Measurements from ENCODE around the gene UBC. TPM values are rescaled to one million over a fixed set of nuclear protein-coding genes. Genes with fewer than 3 reads are reported as not detected.

Gene UBC
- total and polyA plus RNA-seq, 9 of the 15 experiments (the other 6 are each of a cell fraction or from before 2014, with no cell fraction given) = 533 to 1,153 (median 813) TPM

- TF ChIP-seq ZBTB26 (CRISPR knock-in tag; IDR thresholded peaks at IDR 0.05) (no peak), CCNT2 (IDR thresholded peaks at IDR 0.05; ENCODE audit: borderline replicate concordance, extremely low read depth, insufficient read length, low read depth, low read length) (no peak), THAP7 (CRISPR knock-in tag; IDR thresholded peaks at IDR 0.05) (no peak), SMARCA5 (IDR thresholded peaks at IDR 0.05) (no peak), NBN (IDR thresholded peaks at IDR 0.05; ENCODE audit: low read depth) (no peak; the same call in 1 of the 2 replicates), TRIM28 (IDR thresholded peaks at IDR 0.05) (peak; percentile 43; the same call in 1 of the 2 replicates), NFE2L1 (tag; IDR thresholded peaks at IDR 0.05; ENCODE audit: borderline replicate concordance, low read depth) (no peak), KLF16 (IDR thresholded peaks at IDR 0.05) (no peak), ELF1 (tag; IDR thresholded peaks at IDR 0.05) (0 out of 2 replicates have a peak, but pooled peaks have one; percentile 54), DEAF1 (CRISPR knock-in tag; IDR thresholded peaks at IDR 0.05) (0 out of 2 replicates have a peak, but pooled peaks have one; percentile 4), FOXJ3 (CRISPR knock-in tag; IDR thresholded peaks at IDR 0.05) (no peak), ZNF217 (CRISPR knock-in tag; IDR thresholded peaks at IDR 0.05) (no peak), PTRF (tag; IDR thresholded peaks at IDR 0.05) (no peak), MBD2 (IDR thresholded peaks at IDR 0.05; ENCODE audit: borderline replicate concordance, low read depth) (no peak), SPI1 (IDR thresholded peaks at IDR 0.05; ENCODE audit: borderline replicate concordance, low read depth, low read length) (peak; percentile 99), ZNF79 (CRISPR knock-in tag; IDR thresholded peaks at IDR 0.05; ENCODE audit: low read depth) (no peak; the same call in 1 of the 2 replicates), YBX1 (IDR thresholded peaks at IDR 0.05) (no peak), TCF7L2 (IDR thresholded peaks at IDR 0.05; ENCODE audit: low read depth, low read length) (no peak), PCBP2 (IDR thresholded peaks at IDR 0.05; ENCODE audit: low read depth, low read length, poor library complexity, severe bottlenecking) (no peak), ZBTB33 (CRISPR knock-in tag; IDR thresholded peaks at IDR 0.05) (peak; percentile 21; the same call in 1 of the 2 replicates), HDAC6 (IDR thresholded peaks at IDR 0.05; ENCODE audit: low read depth, low read length) (no peak), MCM7 (IDR thresholded peaks at IDR 0.05) (no peak), FOXM1 (IDR thresholded peaks at IDR 0.05; ENCODE audit: low read depth) (no peak; the same call in 1 of the 2 replicates), FOXM1 (CRISPR knock-in tag; IDR thresholded peaks at IDR 0.05; ENCODE audit: low read depth) (peak; percentile 54; the same call in 1 of the 2 replicates)
Observed at GRCh38 chr12:124927201-124928094, 13.0 kb upstream of the UBC start (continued).

Data from K562 (cell line).